ENCODE measurements around the gene SLCO4A1. TPM values are rescaled to one million over a fixed set of nuclear protein-coding genes. Genes with fewer than 3 reads are reported as not detected.
A peak's percentile ranks its signal among the peaks of the same experiment; 100 is the strongest.

Gene SLCO4A1
- total RNA-seq, 1 donor from 2014 or later = 6.3 TPM

DNA sequence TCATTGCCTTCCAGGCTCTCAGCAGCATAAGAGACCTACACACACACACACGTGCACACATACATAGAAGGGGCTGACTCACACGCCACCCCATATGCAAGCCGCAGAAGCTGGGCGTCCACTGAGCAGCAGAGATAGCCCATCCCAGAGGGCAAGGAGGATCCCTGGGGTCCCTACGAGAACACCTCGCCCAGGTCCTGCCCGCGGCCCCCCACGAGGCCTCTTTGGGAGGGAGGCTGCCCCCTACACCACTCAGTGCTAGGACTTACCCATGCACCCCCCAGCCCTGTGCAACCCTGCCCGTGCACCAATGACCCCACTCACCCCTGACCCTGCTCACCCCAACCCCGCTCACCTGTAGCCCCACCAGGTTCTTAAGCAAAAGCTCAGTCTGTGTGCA, 45.8 kb downstream of the SLCO4A1 start:
- no peak for DNase-seq

DNA sequence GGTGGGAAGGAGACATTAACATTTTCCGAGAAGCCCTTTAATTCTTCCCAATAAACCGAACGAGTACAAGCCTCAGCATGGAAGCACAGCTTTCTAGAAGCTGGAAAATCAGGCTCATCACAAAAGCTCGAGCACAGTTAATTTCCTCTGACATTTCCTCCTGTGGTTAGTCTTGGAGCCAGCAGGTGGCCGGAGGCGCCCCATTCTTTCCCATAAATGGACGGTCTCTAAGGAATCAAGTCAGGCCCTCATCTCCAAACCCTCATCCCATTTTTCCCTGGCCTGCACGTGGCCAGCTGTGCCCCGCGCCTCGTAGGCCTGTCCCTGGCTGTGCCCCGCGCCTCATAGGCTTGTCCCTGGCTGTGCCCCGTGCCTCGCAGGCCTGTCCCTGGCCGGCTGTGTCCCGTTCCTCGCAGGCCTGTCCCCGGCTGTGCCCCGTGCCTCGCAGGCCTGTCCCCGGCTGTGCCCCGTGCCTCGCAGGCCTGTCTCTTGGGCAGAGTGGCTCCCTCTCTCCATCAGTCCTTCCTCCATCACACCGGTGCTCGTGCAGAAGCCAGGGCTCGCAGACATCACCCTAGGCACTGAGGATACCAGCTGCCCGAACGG, 46.7 kb downstream of the SLCO4A1 start:
- DNase-seq = peak; percentile 2

DNA sequence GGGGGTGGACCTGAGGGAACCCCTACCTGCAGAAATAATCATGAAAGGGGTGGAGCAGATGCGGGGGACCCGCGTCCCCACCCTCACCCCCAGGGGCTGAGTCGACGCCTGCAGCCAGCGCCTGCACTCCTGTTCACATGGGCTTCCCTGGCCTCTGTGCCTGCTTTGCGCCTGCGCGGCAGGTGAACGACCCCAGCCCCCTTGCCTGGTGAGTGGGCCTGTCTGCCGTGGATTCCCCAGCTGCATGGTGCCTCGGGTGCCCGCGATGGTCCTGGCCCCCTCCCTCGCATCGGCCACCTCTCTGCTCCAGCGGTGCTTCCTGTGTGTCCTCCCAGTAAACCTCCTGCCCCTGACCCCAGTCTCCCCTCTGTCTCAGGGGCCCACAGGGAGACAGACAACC, 47.6 kb downstream of the SLCO4A1 start:
- DNase-seq = no peak

DNA sequence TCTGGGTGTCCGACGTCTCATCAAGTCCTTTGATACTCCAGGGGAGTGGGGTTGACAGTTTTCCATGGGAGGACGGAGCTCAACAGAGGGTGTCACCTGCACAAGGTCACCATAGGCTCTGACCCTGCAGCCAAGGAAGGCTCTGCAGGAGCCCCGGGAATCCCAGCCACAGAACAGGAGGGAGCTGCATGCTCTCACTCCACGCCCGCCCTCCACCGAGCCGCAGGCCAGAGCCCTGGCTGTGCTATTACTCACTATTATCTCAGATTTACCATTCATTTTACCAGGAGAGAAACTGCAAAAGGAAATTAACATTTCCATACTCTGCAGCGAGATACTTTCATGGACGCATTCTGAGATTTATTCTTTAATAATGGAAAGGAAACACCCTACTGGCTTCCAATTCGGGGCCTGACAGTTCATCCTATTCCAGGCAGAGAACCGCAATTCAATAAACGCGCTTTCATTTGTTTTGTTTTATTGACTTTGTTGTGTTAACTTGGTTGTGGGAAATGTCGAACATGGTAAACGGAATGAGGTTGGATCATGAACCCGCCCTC, 48.0 kb downstream of the SLCO4A1 start:
- no peak for DNase-seq

DNA sequence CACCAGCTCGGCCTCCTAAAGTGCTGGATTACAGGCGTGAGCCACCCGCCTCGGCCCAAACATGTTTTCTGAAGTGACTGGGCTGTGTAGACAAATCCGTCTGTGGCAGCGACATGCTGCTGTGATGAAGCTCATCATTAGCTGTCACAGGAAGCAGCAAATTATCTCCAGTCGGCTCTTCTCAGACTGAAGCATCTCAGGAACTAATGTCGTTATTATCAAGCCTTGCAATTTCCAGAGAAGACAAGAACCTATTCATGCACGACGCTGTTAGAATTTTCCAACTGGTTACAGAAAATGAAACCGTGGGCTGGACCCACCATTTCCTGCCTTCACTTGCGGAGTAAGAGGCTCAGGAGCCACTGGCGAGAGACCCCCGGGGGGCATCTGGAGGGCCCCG, 49.2 kb downstream of the SLCO4A1 start:
- DNase-seq = peak; percentile 12

DNA sequence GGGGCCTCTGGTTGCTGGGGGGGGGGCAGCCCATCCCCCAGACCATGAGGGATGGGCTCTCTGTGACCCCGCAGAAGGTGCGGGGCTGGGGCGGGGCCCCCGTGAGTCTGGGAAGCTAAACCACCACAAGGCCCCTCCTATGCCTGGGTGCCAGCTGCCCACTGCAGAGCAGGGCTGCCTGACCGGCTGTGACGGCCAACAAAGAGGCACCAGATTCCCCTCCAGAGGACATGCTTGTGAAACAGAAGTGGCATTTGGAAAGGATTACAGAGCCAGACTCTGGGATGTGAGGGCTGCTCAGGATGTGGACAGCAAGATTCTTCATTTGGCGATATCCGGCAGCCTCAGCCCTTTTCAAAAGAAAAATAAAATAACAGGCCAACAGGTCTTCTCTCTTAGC, 49.9 kb downstream of the SLCO4A1 start:
- no peak for DNase-seq

DNA sequence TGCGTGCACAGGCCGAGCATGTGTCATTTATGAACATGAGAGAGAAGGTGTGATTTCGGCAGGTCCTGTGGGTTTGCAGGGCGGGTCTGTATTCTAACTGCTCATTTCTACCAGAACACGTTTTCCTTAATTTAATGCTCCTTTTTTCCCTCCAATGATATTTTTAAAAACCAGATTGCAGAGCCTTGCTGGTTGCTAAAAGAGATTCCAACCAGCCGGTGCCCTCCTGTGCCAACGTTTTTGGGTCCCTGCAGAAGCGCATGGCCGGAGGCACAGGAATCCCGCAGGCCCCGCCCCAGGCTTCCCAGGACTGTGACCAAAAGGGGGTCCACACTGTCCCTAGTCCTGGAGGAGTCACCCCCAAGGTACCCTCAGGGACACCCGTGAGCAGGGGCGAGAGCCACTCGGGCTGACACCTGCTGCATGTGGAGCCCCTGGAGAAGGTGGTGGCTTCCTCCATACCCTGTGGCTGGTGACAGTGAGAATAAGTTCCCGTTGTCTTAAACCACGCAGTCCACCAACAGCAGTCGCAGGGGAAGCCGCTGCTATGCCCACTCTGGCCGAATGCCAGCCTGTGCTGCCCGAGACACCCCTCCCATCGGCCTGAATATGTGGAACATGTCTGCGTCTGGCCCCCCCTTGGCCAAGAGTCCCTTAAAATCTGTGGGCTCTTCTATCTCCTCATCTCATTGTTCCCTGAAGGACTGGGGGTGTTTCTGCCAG, 50.7 kb downstream of the SLCO4A1 start:
- no peak for DNase-seq

DNA sequence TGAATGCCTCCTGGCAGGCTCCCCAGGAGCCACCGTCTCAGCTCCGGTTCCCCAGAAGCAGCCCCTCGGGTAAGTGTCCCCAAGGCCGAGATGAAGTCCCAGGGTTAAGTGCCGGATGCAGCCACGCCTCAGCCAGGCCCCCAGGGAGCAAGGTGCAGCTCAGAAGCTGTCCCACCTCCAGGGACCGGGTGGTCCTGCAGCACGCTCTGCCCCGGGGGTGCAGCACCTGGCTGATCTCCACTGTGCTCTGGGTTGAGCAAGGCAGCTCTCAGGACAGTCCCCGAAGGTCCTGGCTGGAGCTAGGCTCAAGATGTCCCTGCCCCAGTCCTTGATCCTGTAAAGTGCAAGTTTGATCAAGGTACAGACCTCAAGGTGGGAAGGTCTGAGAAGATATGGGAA, 51.2 kb downstream of the SLCO4A1 start:
- no peak for DNase-seq

DNA sequence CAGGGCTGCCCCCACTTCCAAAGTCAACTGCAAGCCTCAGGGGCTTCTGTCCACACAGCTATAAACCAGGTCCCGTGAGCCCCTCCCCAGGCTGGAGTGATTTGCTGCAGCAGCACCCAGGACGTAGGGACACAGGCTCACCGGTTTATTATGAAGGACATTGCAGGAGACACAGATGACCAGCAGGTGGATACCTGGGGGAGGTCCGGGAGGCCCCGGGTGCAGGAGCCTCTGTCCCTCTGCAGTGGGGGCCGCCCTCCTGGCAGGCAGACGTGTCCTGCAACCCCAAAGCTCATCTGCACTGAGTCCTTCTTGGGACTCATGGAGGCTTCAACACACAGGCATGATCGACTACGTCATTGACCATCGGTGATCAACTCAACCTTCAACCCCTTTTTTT, 51.8 kb downstream of the SLCO4A1 start:
- DNase-seq = no peak

DNA sequence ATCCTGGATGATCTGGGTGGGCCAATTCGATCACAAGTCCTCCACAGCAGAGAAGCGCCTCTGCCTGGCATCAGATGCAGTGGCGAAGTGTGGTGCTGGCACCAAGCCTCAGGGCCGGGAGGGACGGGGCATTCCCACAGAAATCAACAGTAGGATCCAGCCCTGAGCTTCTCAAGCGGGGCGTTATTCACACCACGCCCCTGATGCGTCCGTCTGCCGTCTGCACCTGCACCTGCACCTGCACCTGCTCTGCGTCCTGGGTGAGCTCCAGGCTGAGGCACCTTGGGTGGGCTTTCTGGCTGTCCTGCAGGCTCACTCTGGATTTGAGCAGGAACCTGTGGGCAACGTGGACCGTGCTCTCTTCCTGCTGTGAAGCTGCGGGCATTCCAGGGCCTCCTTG, 52.6 kb downstream of the SLCO4A1 start:
- no peak for DNase-seq

DNA sequence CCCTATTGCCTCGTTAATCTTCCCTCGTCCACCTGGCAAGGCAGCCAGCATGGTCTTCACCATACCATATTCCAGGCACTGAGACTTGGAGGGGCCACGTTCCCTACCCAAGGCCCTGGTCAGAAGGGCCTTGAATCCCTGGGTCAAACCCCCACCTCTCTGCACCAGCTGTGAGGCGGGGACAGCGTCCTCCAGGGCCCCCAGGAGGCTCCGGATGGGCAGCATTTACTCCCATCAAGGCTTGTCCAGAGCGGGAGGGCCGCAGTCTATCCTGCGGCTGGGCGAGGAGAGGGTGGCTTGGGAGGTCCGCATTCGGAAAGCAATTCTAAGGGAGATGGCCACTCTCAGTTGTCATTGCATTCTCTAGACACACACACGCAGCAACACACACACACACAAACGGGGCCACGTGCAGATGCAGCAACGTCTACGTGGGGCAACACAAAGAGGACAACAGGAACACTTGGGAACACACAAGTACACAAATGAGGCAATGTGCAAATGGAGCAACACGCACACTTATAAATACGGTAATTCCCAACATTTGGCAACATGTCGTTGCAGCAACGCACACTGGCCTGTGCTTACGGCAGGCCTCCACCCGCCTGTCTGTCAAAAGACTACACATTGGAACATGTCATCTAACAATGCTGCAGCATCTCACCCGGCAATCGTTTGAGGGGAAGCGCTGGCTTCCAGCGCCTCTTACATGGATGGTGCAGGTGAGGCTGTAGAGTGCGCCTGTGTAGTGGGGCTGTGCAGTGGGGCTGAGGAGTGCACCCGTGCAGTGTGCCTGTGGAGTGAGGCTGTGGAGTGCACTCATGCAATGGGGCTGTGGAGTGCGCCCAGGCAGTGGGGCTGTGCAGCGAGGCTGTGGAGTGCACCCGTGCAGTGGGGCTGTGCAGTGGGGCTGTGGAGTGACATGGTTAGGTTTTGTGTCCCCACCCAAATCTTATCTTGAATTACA, 53.4 kb downstream of the SLCO4A1 start:
- no peak for DNase-seq

DNA sequence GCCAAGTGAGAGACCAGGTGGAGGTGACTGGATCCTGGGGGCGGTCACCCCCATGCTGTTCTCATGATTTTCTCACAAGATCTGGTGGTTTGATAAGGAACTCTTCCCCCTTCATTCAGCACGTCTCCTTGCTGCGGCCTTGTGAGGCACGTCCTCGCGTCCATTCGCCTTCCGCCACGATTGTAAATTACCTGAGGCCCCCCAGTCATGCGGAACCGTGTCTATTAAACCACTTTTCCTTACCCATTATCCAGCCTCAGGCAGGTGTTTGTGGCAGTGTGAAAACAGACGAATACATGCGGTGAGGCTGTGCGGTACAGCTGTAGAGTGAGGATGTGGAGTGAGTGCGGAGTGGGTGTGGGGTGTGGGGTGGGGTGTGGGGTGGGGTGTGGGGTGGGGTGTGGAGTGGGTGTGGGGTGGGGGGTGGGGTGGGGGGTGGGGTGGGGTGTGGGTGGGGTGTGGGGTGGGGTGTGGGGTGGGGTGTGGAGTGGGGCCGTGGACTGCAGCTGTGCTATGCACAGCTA, 54.2 kb downstream of the SLCO4A1 start:
- DNase-seq = no peak

DNA sequence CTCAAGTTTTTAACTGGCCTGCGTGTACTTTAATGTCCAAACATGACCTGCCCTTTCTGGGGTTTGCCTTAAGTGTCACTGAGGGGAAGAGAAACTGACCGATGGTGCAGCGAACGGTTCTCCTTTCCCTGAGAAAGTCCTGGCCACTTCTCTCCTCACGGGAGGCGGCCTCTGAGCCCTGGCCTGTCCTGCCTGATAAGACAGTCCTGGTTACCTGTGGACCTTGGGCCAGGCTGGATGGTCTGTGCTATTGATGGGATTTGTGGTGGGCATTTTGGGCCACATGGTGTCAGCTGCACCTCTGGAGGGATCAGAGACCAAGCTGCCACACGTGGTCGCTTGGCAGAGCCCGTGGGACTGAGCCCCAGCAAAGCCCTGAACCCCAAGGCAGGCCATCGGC, 54.7 kb downstream of the SLCO4A1 start:
- DNase-seq = no peak

DNA sequence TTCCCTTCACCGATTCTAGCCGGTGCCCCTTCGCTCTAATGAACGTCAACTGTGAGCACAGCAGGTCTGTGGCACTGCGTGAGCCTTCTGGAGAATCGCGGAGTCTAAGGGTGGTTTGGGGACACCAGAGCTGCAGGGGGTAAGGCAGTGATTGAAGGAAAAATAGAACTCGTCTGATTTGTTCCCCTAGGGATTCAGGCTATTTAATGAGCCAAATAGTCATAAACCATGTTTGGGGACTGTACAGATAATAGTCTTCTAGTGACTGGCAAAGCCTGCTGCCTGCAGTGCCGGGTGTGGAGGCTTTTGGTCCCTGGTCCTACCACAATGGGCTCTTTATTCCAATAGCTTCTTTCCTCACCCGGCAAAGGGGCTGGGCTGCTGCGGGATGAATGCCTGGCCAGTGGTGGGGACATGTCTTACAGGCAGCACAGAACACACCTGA, 55.2 kb downstream of the SLCO4A1 start:
- DNase-seq = no peak

DNA sequence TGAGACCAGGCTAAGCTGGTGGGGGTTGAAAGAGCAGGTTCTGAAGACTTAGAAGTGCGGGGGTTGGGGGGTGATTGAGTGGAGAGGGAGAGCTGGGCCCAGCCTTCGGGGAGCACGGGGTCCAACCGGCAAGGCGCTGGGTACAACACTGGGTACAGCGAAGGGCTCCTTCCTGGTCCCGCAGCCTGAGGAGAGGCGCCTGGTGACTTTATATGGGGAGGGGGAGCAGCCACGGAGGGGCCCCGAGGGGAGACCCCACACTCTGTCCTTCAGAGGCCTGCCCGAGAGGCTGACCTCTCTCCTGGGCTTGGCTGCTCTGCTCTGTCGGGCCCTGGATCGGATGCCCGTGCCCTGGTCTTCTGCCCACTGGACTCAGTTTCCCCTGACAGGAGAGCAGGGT, 55.9 kb downstream of the SLCO4A1 start:
- DNase-seq = no peak

DNA sequence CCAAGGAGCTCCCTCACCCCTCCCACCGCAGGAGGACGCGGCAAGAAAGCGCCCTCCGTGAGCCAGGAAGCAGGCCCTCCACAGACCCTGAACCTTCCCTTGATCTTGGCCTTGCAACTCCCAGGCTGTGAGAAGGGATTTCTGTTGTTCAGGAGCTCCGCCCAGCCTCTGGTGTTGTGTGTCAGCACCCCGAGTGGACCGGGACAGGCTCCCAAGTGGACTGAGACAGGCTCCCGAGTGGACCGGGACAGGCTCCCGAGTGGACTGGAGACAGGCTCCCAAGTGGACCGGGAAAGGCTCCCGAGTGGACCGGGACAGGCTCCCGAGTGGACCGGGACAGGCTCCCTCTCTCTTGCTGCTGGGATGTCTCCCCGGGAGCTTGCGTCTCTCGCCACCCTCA, 57.0 kb downstream of the SLCO4A1 start:
- no peak for DNase-seq

DNA sequence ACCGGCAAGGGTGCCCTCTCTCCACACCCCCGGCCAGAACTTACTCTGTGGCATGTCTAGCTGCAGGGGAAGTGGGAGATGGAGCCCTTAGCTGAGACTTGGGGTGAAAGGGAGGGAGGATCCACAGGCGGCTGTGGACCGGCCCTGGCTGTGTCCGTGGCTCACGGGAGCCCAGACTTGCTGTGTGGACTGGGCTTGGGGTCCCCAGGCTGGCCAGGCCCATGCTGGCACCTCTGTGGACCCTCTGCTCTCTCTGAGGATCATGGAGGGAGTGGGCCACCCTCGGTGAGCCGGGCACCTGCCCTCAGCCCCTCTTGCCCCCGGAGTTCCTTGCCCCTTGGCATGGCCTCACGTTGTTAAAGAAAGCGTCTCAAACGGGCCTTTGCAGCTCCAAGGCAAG, 57.4 kb downstream of the SLCO4A1 start:
- DNase-seq = no peak

DNA sequence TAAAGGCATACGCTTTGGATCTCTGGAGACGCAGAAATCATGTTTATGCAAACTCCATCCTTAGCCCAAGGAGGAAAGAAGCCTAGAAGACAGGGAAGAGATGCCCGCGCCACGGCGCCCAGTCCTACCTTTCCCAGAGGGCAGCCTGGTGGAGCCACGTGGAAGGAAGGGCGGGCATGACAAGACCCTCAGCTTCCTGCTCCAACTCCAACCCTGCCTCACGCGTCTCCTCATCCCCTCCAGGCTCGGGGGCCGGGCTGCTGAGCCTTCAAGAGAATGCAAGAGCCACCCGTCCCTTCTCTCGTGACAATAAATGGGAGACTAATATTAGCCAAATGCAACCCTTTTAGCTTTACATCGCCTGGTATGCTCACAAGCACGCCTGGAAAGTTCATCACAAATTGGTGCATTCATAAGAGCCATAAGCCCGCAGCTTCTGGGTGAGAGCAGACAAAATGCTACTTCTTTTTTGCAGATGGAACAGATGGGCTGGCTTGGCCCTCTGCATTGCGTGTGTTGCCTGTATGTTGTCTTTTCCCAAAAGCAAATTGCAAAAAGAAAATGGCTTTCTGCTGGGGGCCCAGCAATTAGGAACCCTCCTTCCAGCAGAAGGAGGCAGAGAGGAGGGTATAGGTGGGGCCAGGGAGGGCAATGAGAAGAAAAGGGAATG, 58.1 kb downstream of the SLCO4A1 start:
- DNase-seq = peak; percentile 6

DNA sequence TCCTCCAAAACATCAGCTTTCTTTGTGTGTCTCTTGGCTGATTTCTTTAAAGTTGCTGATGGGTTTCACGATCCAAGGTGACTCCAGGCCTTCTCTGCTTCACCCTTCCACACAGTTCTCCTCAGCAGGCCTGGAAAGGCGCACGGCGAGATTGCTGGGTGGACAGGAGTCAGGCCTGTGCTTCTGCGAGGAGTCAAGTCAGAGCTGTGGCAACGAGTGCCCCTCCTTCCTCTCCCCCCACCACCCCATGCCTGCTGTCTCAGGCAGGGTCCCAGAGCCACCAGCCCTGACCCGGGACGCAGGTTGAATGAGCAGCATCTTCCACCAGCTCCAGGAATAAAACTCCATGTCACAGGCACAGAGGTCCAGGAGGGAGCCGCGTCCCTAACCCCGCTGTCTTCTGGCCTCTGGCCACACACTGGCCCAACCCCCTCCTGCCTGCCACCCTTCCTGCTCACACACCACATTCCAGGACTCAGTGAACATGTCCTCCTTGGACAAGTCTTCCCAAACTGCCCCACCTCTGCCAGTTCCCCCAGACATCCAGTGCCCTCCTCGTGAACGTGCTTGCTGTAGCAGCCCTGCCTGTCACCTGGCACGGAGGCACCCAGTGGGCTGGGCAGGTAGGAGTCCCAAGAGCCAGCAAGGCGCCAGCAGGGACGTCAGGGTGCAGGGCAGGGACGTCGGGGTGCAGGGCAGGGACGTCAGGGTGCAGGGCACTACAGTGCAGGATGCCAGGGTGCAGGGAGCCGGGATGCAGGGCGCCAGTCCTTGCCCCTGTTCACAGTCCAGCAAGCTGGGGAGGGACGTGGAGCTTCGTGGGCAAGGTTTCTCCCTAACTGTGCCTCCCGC, 59.1 kb downstream of the SLCO4A1 start:
- DNase-seq = no peak

DNA sequence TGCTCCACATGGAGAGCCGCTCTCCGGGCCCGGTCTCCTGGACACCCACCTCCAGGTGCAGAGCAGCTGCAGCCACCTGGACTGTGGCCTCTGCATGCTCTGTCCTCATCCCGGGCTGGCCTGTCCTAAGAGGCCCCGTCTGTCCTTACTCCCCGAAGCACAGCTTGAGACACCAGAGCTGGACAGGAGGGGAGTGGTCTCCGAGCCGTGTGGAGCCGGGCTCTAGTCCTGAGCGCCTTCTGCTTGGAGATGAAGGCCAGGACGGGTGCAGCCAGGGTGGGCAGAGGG, 59.7 kb downstream of the SLCO4A1 start:
- no peak for DNase-seq
